H9 (cell line): ENCODE data around the gene LIPT1. TPM values are rescaled to one million over a fixed set of nuclear protein-coding genes. Genes with fewer than 3 reads are reported as not detected.
"Not testable (repeated sequence)": the region's sequence is repeated elsewhere in the genome, so short reads cannot be mapped to it uniquely, and the experiment has no call there.

Experiments
- DNase-seq: peaks from one replicate; pipeline ENCODE4 v3.0.0-alpha.2; 2017
- H2AFZ ChIP-seq: one replicate; pipeline ENCODE4 v1.6.1; 2013; ENCODE audit warnings: mild to moderate bottlenecking, low read length, control low read depth, moderate library complexity
- H2AK5ac ChIP-seq: 2 replicates; pipeline ENCODE4 v1.6.1; 2013; ENCODE audit warnings: low read length, control low read depth, mixed read lengths; ENCODE audit not compliant: insufficient read length
- H2BK120ac ChIP-seq: one replicate; pipeline ENCODE4 v1.6.1; 2013; ENCODE audit warnings: low read depth, mild to moderate bottlenecking, low read length, control low read depth, inconsistent platforms; ENCODE audit not compliant: poor library complexity, severe bottlenecking
- H2BK12ac ChIP-seq: 2 replicates; pipeline ENCODE4 v1.6.1; 2013; ENCODE audit warnings: low read length, control low read depth, mixed read lengths, low read depth; ENCODE audit not compliant: insufficient read length
- H2BK15ac ChIP-seq: 2 replicates; pipeline ENCODE4 v1.6.1; 2013; ENCODE audit warnings: low read depth, low read length, control low read depth
- H2BK20ac ChIP-seq: one replicate; pipeline ENCODE4 v1.6.1; 2013; ENCODE audit warnings: low read depth, mild to moderate bottlenecking, low read length, control low read depth, inconsistent platforms; ENCODE audit not compliant: poor library complexity, severe bottlenecking
- H2BK5ac ChIP-seq: 2 replicates; pipeline ENCODE4 v1.6.1; 2013; ENCODE audit warnings: low read length, control low read depth, mixed read lengths; ENCODE audit not compliant: insufficient read length
- H3K14ac ChIP-seq: 2 replicates; pipeline ENCODE4 v1.6.1; 2013; ENCODE audit warnings: low read length, control low read depth; ENCODE audit not compliant: insufficient read depth
- H3K18ac ChIP-seq: 2 replicates; pipeline ENCODE4 v1.6.1; 2013; ENCODE audit warnings: low read depth, mild to moderate bottlenecking, mixed read lengths, low read length, control low read depth; ENCODE audit not compliant: insufficient read length
- H3K23ac ChIP-seq: 2 replicates; pipeline ENCODE4 v1.6.1; 2013; ENCODE audit warnings: low read length, control low read depth, mixed read lengths, low read depth; ENCODE audit not compliant: insufficient read length
- H3K23me2 ChIP-seq: 2 replicates; pipeline ENCODE4 v1.6.1; 2013; ENCODE audit warnings: low read depth, mild to moderate bottlenecking, mixed read lengths, low read length, control low read depth; ENCODE audit not compliant: insufficient read length, poor library complexity, severe bottlenecking
- H3K27ac ChIP-seq: 2 replicates; pipeline ENCODE4 v1.5.1; 2013; ENCODE audit warnings: low read length, control low read depth, mixed read lengths, low read depth; ENCODE audit not compliant: insufficient read length
- H3K27me3 ChIP-seq: 2 replicates; pipeline ENCODE4 v1.6.1; 2013; ENCODE audit warnings: low read length, control low read depth, inconsistent platforms; ENCODE audit not compliant: insufficient read depth
- H3K4ac ChIP-seq: 2 replicates; pipeline ENCODE4 v1.6.1; 2013; ENCODE audit warnings: low read depth, mild to moderate bottlenecking, control low read depth, inconsistent platforms, low read length, moderate library complexity
- H3K4me1 ChIP-seq: 2 replicates; pipeline ENCODE4 v1.6.1; 2013; ENCODE audit warnings: low read length, control low read depth, inconsistent platforms; ENCODE audit not compliant: insufficient read depth
- H3K4me2 ChIP-seq: 2 replicates; pipeline ENCODE4 v1.6.1; 2013; ENCODE audit warnings: low read length, control low read depth, mixed read lengths; ENCODE audit not compliant: insufficient read length, insufficient read depth
- H3K56ac ChIP-seq: 2 replicates; pipeline ENCODE4 v1.6.1; 2013; ENCODE audit warnings: low read depth, mild to moderate bottlenecking, mixed read lengths, low read length, control low read depth; ENCODE audit not compliant: insufficient read length
- H3K79me1 ChIP-seq: 2 replicates; pipeline ENCODE4 v1.6.1; 2013; ENCODE audit warnings: low read depth, mild to moderate bottlenecking, moderate library complexity, low read length, control low read depth, inconsistent platforms; ENCODE audit not compliant: insufficient read depth, poor library complexity, severe bottlenecking
- H3K79me2 ChIP-seq: 2 replicates; pipeline ENCODE4 v1.6.1; 2013; ENCODE audit warnings: low read length, control low read depth, inconsistent platforms; ENCODE audit not compliant: insufficient read depth
- H3K9ac ChIP-seq: 2 replicates; pipeline ENCODE4 v1.6.1; 2013; ENCODE audit warnings: low read length, control low read depth, mixed read lengths; ENCODE audit not compliant: insufficient read length; ENCODE audit errors: extremely low read depth
- H3K9me3 ChIP-seq: one replicate; pipeline ENCODE4 v1.6.1; 2013; ENCODE audit warnings: low read depth, low read length, inconsistent platforms; ENCODE audit not compliant: control insufficient read depth
- H3T11ph ChIP-seq: one replicate; pipeline ENCODE4 v1.6.1; 2013; ENCODE audit warnings: mild to moderate bottlenecking, low read length, control low read depth, inconsistent platforms
- H4K20me1 ChIP-seq: one replicate; pipeline ENCODE4 v1.6.1; 2013; ENCODE audit not compliant: control insufficient read depth, insufficient read length, insufficient read depth
- H4K5ac ChIP-seq: 2 replicates; pipeline ENCODE4 v1.6.1; 2013; ENCODE audit warnings: low read depth, mild to moderate bottlenecking, mixed read lengths, low read length, control low read depth; ENCODE audit not compliant: insufficient read length
- H4K8ac ChIP-seq: replicated peaks from 2 replicates; pipeline ENCODE4 v1.6.1; 2013; ENCODE audit warnings: low read length, control low read depth, mixed read lengths, low read depth; ENCODE audit not compliant: insufficient read length
- H4K91ac ChIP-seq: 2 replicates; pipeline ENCODE4 v1.6.1; 2013; ENCODE audit warnings: low read depth, mild to moderate bottlenecking, moderate library complexity, mixed read lengths, low read length, control low read depth; ENCODE audit not compliant: insufficient read length
- H3K27ac Mint-ChIP-seq, 3 experiments: 2 replicates in 2 of 3; 3 replicates in 1 of 3; pipeline ENCODE4 v1.8.0; 2020 to 2021; ENCODE audit warnings: mixed read lengths in 3 of 3, mild to moderate bottlenecking in 1 of 3, moderate library complexity in 1 of 3
- H3K27me3 Mint-ChIP-seq: 2 replicates; pipeline ENCODE4 v1.8.0; 2021; ENCODE audit warnings: low read depth, mild to moderate bottlenecking, moderate library complexity, mixed read lengths
- H3K36me3 Mint-ChIP-seq, 3 experiments: 2 replicates in 2 of 3; 3 replicates in 1 of 3; pipeline ENCODE4 v1.8.0; 2020 to 2021; ENCODE audit warnings: low read depth in 3 of 3, mixed read lengths in 3 of 3; ENCODE audit not compliant: insufficient read depth in 1 of 3
- H3K4me1 Mint-ChIP-seq, 2 experiments: 2 replicates each; pipeline ENCODE4 v1.8.0; 2020; ENCODE audit warnings: mixed read lengths in 2 of 2
- H3K4me3 Mint-ChIP-seq, 2 experiments: 2 replicates in 1 of 2; 3 replicates in 1 of 2; pipeline ENCODE4 v1.8.0; 2020 to 2021; ENCODE audit warnings: mild to moderate bottlenecking in 2 of 2, mixed read lengths in 2 of 2, moderate library complexity in 1 of 2
- H3K9me3 Mint-ChIP-seq, 2 experiments: 2 replicates in 1 of 2; 3 replicates in 1 of 2; pipeline ENCODE4 v1.8.0; 2020; ENCODE audit warnings: mild to moderate bottlenecking in 2 of 2, mixed read lengths in 2 of 2, moderate library complexity in 1 of 2
- WGBS: extraction: QIAGEN DNeasy Blood & Tissue Kit; methylation state at CpG from one replicate; pipeline ENCODE4 v1.1.7; 2013; ENCODE audit warnings: missing lambda C conversion rate, low lambda C conversion rate, mixed read lengths; ENCODE audit not compliant: insufficient read length; ENCODE audit errors: extremely low coverage; 5-methylcytosine and 5-hydroxymethylcytosine counted together
- total RNA-seq: library from RNA; stranded (reverse); gene quantifications from 2 replicates; pipeline ENCODE4 v1.2.1, GENCODE V29; 2021
- TF ChIP-seq, protein P1 (sequence below): fragments of 200-600 bp; sonication (generic); conservative IDR thresholded peaks from 3 replicates; pipeline ENCODE4 v1.8.0; 2021; ENCODE audit warnings: antibody characterized with exemption, mild to moderate bottlenecking

The LIPT1 gene
- total RNA-seq, 1 experiment from 2014 or later = 6.4 TPM

DNA sequence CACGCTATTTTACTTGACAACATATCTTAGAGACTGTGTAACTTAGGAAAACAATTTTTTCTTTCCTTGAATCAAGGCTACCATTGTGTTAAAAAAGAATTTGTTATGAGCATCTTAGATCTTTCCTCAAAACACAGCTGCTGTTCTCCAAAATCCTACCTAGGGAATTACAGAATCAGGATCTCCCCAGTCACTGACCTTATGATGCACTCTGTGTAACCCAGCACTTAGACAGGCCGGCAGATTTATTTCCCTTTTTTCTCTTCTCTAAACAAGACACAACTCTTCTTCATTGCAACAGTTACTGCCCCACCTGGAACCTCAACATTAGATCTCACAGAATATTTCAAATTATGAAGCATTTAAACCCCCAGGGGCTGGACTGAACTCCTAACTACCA, 26.8 kb upstream of the LIPT1 start:
- peaks cover 11% of the 10 kb centered on the region for H3K9me3 ChIP-seq
- no peaks in the 10 kb centered on the region for H3K4me1 ChIP-seq
- no peak overlapping the region for H2BK15ac ChIP-seq
- H3K27ac Mint-ChIP-seq = no peak overlapping the region
- H3K4ac ChIP-seq = no peak overlapping the region
- no peak overlapping the region for H3K4me2 ChIP-seq
- no peaks in the 10 kb centered on the region for H3K4me1 Mint-ChIP-seq
- no peak overlapping the region for H2BK12ac ChIP-seq
- H4K91ac ChIP-seq = no peak overlapping the region
- no peak overlapping the region for H3K14ac ChIP-seq
- WGBS = no CpG with 5 or more reads among the region's 2 CpGs
- H2AK5ac ChIP-seq = no peak overlapping the region
- H3K27ac ChIP-seq = no peak overlapping the region
- peaks cover 41 to 52% of the 10 kb centered on the region in 2 experiments for H3K9me3 Mint-ChIP-seq
- H3K18ac ChIP-seq = no peak overlapping the region
- TF ChIP-seq, protein P1, sequence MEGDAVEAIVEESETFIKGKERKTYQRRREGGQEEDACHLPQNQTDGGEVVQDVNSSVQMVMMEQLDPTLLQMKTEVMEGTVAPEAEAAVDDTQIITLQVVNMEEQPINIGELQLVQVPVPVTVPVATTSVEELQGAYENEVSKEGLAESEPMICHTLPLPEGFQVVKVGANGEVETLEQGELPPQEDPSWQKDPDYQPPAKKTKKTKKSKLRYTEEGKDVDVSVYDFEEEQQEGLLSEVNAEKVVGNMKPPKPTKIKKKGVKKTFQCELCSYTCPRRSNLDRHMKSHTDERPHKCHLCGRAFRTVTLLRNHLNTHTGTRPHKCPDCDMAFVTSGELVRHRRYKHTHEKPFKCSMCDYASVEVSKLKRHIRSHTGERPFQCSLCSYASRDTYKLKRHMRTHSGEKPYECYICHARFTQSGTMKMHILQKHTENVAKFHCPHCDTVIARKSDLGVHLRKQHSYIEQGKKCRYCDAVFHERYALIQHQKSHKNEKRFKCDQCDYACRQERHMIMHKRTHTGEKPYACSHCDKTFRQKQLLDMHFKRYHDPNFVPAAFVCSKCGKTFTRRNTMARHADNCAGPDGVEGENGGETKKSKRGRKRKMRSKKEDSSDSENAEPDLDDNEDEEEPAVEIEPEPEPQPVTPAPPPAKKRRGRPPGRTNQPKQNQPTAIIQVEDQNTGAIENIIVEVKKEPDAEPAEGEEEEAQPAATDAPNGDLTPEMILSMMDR = no peak
- no peaks in the 10 kb centered on the region for H3K23me2 ChIP-seq
- H3K36me3 Mint-ChIP-seq = peaks cover 23 to 54% (median 45%) of the 10 kb centered on the region in 3 experiments
- H3K4me3 Mint-ChIP-seq = no peak overlapping the region
- H3K27me3 ChIP-seq = no peaks in the 10 kb centered on the region
- H2AFZ ChIP-seq = no peak overlapping the region
- H3K79me1 ChIP-seq = no peaks in the 10 kb centered on the region
- no peaks in the 10 kb centered on the region for H3K79me2 ChIP-seq
- no peak overlapping the region for H3T11ph ChIP-seq
- H2BK120ac ChIP-seq = no peak overlapping the region
- H3K9ac ChIP-seq = no peak overlapping the region
- H3K56ac ChIP-seq = no peak overlapping the region
- DNase-seq = no peak
- no peak overlapping the region for H2BK20ac ChIP-seq
- no peaks in the 10 kb centered on the region for H4K20me1 ChIP-seq
- H4K5ac ChIP-seq = no peak overlapping the region
- H3K23ac ChIP-seq = no peak overlapping the region
- no peak overlapping the region for H4K8ac ChIP-seq
- peaks cover 21% of the 10 kb centered on the region for H3K27me3 Mint-ChIP-seq
- H2BK5ac ChIP-seq = no peak overlapping the region

DNA sequence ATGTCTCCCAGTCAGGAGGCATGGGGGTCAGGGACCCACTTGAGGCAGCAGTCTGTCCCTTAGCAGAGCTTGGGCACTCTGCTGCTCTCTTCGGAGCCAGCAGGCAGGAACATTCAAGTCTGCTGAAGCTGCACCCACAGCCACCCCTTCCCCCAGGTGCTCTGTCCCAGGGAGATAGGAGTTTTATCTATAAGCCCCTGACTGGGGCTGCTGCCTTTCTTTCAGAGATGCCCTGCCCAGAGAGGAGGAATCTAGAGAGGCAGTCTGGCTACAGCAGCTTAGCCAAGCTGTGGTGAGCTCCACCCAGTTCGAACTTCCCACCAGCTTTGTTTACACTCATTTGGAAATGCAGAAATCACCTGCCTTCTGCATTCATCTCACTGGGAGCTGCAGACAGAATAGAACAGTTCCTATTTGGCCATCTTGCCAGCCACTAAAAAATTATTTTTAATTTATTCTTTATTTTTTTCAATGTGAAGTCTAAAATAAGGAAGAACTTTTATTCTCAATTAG, 19.7 kb upstream of the LIPT1 start:
- H2BK5ac ChIP-seq, H4K20me1 ChIP-seq, H3T11ph ChIP-seq, H4K8ac ChIP-seq, H3K23me2 ChIP-seq, H3K9ac ChIP-seq, H3K4me3 Mint-ChIP-seq, H3K79me2 ChIP-seq, H3K18ac ChIP-seq, H3K27ac Mint-ChIP-seq, H2BK12ac ChIP-seq, H3K56ac ChIP-seq, H2AFZ ChIP-seq, H3K4me1 Mint-ChIP-seq, H2BK15ac ChIP-seq, H3K27me3 ChIP-seq, H2BK120ac ChIP-seq, H3K4me1 ChIP-seq, H3K79me1 ChIP-seq, H3K14ac ChIP-seq, H3K23ac ChIP-seq, H2AK5ac ChIP-seq, H4K91ac ChIP-seq, H3K4me2 ChIP-seq, H4K5ac ChIP-seq, H3K4ac ChIP-seq, DNase-seq, H2BK20ac ChIP-seq, H3K27ac ChIP-seq: not testable (repeated sequence)
- Mint-ChIP-seq H3K36me3 (peaks cover 43 to 73% (median 65%) of the 10 kb centered on the region in 3 experiments), H3K27me3 (peaks cover 39% of the 10 kb centered on the region), H3K9me3 (peaks cover 66 to 78% of the 10 kb centered on the region in 2 experiments)
- H3K9me3 ChIP-seq = peaks cover 19% of the 10 kb centered on the region
- WGBS = no CpG with 5 or more reads among the region's 2 CpGs
